Esophagus muscularis mucosa (tissue), 4 donors: ENCODE data around the gene SLC33A1.
"Not testable (repeated sequence)": the region's sequence is repeated elsewhere in the genome, so short reads cannot be mapped to it uniquely, and the experiment has no call there.

Experiments
- CTCF ChIP-seq, 3 experiments: fragments of 200-600 bp in 2 of 3; fragments of 450-650 bp in 1 of 3; sonication (generic) in 2 of 3; IDR thresholded peaks; one replicate each; pipeline ENCODE4 v1.5.1; 2017 to 2019; ENCODE audit warnings: antibody characterized with exemption in 3 of 3, mild to moderate bottlenecking in 2 of 3, moderate library complexity in 1 of 3
- EP300 ChIP-seq: sonication (generic); formaldehyde crosslinking; IDR thresholded peaks from one replicate; pipeline ENCODE4 v1.6.1; 2017; ENCODE audit warnings: antibody characterized with exemption
- POLR2A ChIP-seq: fragments of 450-650 bp; IDR thresholded peaks from one replicate; pipeline ENCODE4 v1.6.1; 2017; ENCODE audit warnings: antibody characterized with exemption, moderate library complexity, mild to moderate bottlenecking, low read depth

GRCh38 chr3:155886348-155886747 is 32.1 kb upstream of the SLC33A1 start:
- not testable (repeated sequence) for TF ChIP-seq CTCF (IDR thresholded peaks at IDR 0.05); EP300; POLR2A
